Hepatocyte (in vitro differentiated cells): ENCODE measurements around the gene UBE2J2.

Experiments used
- EZH2 ChIP-seq: fragments of 200-600 bp; sonication (generic); IDR thresholded peaks from 2 replicates; pipeline ENCODE4 v1.6.1; 2016; ENCODE audit warnings: antibody characterized with exemption, mild to moderate bottlenecking, borderline replicate concordance
- EZH2phosphoT487 ChIP-seq: fragments of 200-600 bp; sonication (generic); IDR thresholded peaks from one replicate; pipeline ENCODE4 v1.6.1; 2018; ENCODE audit warnings: antibody characterized with exemption, mild to moderate bottlenecking, low read depth, moderate library complexity; ENCODE audit not compliant: unreplicated experiment, severe bottlenecking
- TF ChIP-seq, protein P1 (sequence below): fragments of 200-600 bp; sonication (generic); IDR thresholded peaks from 2 replicates; pipeline ENCODE4 v1.5.1; 2016; ENCODE audit warnings: antibody characterized with exemption, mild to moderate bottlenecking; ENCODE audit not compliant: poor library complexity

DNA sequence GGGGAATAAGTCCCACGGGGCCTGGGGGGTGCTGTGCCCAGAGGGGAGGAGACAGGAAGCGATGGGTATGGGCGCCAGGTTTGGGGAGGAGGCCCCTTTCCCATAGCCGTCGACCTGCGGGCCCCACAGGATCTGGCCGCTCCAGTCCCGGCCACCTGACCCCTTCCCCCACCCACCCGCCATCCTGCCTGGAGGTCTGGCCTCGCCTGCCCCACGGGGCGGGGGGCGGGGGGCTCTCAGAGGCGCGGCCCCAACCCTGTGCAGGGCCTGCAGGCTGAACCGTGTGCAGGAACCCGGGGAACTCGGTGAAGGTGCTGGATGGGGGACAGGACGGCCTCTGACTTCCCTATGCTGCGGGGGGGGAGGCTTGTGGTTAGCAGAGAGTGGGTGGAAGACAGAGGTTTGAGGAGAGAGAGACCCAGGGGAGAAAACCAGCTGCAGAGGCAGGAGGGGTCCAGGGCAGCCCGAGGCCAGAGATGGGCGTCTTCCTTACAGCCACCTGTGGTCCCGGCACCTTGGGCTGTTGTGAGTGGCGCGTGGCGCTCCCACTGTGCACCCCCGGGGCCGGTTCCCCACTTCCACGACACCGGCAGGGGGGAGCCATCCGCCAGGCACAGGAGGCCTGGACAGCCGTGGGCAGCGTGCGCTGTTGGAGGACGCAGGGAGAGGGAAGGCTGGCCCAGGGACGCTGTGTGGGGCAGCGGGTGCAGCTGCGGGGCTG is 64.8 kb downstream of the UBE2J2 start:
- TF ChIP-seq, protein P1, sequence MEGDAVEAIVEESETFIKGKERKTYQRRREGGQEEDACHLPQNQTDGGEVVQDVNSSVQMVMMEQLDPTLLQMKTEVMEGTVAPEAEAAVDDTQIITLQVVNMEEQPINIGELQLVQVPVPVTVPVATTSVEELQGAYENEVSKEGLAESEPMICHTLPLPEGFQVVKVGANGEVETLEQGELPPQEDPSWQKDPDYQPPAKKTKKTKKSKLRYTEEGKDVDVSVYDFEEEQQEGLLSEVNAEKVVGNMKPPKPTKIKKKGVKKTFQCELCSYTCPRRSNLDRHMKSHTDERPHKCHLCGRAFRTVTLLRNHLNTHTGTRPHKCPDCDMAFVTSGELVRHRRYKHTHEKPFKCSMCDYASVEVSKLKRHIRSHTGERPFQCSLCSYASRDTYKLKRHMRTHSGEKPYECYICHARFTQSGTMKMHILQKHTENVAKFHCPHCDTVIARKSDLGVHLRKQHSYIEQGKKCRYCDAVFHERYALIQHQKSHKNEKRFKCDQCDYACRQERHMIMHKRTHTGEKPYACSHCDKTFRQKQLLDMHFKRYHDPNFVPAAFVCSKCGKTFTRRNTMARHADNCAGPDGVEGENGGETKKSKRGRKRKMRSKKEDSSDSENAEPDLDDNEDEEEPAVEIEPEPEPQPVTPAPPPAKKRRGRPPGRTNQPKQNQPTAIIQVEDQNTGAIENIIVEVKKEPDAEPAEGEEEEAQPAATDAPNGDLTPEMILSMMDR: no peak
- no peak for TF ChIP-seq EZH2
- TF ChIP-seq EZH2phosphoT487: no peak
